Fibroblast of skin of left quadriceps (primary cell): ENCODE measurements around the gene C17orf100.

Experiments
- DNase-seq, 2 experiments: peaks; one replicate each; pipeline ENCODE4 v3.0.0-alpha.2; 2013; ENCODE audit warnings: low read depth in 2 of 2

Gene C17orf100

DNA sequence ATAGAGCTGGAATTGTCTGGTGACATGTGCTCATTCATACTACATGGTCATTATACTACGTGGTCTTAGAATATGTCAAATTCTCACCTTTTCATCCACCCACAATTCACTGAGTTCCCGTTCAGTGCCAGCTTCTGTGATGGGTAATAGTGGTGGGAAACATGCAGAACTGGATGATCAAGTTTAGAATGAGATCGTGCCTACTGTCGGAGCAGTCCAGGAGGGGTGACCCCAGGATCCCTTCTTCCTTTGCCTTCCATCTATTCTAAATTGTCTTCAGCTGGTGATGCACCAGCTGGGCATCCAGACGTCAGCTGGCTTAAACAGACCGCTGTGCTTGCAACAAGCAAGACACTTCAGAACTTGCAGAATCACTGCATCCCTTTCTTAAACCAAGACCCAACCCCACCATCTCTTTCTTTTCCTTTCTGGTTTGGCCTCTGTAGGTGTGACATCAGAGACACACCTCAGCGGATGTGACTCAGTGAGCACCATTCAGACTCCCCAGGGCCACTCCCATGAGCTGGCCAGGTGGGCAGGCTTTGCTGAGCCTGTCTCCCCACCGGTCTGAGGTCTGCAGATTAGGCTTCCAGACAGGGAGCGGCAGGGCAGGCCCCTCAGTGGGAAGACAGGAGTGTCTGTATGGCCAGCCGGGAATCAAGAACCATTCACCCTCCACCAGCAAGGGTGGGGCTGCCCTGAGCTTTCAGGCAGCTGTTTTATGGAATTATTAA lies 18.1 kb downstream of the C17orf100 start:
- no peak for DNase-seq

DNA sequence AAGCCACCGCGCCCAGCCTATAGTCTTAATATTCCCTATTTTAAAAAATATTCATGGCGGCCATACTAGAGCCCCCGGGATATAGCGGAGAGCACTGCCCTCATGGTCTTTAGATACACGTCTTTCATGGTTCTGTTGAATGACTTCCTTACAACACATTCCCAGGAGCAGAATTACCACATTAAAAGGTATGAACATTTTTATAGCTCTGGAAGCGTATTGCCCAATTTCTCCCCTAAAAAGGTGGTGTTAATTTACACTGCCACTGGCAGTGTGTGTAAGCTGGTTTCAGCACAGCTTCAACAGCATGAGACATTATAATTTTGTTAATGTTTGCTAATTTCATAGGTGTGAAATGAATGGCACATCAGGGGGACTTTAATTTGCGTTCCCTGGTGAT lies 19.0 kb downstream of the C17orf100 start:
- DNase-seq, result no peak

- no peak for DNase-seq
These were observed 19.4 kb downstream of the C17orf100 start for GRCh38 chr17:6670999-6671398.

GRCh38 chr17:6671431-6671830 lies 19.9 kb downstream of the C17orf100 start:
- DNase-seq, result no peak

DNA sequence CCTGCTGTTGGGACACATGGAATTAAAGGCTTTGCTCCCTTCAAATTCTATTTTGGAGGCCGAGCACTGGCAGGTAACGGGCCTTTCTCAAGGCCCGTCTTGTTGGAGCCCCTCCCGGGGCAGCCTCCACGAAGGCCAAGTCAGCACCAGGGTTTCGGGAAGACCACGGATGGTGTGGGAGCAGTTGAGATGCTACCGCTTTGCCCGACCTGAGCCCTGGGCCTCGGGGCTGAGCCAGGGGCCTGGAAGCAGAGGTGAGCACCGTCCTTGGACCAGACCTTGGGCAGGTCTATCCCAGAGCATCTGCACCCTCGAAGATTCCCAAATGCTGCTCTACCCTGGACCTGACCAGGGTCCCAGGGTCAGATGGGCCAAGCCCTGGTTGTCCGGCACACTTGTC lies 23.0 kb downstream of the C17orf100 start:
- no peak for DNase-seq

DNA sequence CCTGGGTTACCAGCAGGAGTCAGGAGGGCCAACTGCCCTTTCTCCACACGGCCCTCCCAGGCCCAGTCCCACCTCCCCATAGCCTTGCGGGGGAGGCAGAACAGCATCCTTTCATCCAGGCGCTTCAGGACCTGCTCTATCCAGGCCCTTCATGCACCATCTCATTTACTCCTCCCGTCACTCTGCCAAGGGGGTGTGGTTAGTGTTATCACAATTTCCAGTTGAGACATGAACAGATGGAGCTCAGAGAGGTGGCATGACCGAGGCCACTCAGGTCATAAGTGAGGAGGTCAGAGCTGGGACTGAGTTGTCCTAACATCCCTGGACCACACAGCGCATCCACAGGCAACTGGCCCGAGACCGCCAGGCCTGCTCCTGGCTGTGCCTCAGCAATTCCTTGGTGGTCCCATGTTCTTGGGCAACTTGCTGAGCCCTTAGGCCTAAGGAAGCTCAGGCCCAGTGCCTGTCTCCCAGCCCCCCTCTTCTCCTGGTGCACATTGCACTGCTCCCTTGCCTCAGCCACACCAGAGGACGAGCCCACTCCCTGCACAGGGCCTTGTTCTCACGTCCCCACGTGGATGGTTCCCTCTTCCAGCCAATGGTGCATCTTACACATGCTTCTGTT lies 23.8 kb downstream of the C17orf100 start:
- no peak for DNase-seq

DNA sequence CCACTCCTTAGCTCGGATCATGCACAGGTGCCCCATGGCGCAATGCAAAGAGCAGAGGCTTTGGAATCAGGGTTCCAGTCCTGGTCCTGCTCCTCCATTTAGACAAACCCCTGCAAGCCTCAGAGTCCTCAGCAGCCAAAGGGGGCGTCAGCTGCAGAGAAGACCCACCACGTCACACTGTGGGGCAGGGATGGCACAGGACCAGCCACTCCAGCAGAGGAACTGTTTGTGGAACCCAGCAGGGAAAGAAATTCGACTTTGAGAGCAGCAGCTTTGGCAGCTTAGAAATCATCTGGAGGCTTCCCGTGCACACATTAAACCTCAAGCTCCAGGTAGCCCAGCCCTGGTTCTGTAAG lies 25.2 kb downstream of the C17orf100 start:
- no peak for DNase-seq

DNA sequence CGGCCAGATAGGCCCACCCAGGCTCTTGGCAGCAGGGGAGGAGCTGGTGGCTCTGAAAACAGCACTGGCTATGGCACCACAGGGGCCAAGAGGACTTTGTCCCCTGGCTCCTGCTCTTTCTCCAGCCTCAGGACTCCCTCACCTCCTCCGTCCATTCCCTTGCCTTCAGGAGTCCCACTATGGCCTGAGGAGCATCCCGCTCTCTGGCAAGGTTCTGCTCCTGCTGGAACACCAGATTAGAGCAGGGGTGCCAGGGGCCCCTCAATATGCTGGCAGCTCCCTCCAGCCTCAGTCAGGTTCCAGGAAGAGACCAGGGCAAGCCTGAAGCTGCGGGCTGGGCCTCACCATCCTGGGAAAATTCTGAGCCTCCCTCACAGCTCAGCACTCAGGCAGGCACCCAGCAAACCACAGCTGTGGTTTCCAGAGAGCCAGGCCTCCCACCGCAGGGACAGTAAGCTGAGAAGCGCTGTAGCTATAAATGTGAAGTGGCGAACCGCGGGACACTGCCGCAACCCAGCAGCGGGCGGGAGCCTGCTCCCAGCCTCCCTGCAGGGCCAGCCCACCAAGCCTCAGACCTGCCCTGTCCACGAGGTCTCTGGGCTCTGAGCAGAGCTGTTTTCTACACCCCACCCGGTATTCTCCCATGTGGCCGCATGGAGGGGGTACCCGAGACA lies 25.7 kb downstream of the C17orf100 start:
- peak; percentile 5 to 12 for DNase-seq

- no peak for DNase-seq
These were observed 26.4 kb downstream of the C17orf100 start for GRCh38 chr17:6677946-6678345.

DNA sequence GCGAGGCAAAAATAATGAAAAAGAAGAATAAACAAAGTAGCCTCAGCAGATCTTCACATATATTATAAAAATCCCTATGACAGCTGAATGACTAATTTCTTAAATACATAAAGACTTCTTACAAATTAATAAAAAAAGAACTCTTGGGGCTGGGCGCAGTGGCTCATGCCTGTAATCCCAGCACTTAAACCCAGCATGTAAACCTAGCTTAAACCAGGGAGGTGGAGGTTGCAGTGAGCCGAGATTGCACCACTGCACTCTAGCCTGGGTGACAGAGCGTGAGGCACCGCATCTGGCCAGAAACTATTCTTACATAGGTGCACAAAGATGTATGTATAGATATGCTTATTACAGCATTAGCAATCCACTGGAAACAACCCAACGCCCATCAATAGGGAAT lies 27.7 kb downstream of the C17orf100 start:
- no peak for DNase-seq

DNA sequence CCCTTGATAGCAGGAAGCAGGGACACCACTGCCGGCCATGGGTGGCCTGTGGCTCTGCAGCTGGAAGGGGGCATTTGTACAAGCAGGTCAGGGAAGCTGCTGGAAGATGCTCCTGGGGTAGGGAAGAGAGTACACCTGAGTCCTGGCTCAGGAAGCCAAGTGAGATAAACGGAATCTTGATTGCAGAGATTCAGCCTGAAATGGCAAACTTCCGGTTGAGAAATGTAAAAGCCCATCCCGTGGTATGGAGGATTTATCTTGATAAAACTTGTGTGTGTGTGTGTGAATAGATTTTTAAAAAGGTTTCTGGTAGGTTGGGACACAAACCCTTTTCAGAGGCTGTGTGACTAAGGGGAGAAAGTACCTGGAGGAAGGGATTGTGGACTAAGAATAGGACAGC lies 29.6 kb downstream of the C17orf100 start:
- DNase-seq, result no peak

DNA sequence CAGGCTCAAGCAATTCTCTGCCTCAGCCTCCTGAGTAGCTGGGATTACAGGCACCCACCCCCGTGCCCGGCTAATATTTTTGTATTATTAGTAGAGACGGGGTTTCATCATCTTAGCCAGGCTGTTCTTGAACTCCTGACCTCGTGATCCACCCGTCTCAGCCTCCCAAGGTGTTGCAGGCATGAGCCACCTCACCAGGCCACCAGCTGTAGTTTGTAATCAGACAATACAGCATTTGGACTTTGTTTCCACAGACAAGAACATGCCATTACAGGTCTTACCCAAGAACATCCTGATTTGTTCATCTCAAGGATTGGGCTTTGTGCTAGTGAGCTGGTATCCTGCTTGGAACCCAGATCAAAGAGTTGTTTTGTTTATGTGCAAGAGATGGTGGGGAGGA lies 30.1 kb downstream of the C17orf100 start:
- no peak for DNase-seq

DNA sequence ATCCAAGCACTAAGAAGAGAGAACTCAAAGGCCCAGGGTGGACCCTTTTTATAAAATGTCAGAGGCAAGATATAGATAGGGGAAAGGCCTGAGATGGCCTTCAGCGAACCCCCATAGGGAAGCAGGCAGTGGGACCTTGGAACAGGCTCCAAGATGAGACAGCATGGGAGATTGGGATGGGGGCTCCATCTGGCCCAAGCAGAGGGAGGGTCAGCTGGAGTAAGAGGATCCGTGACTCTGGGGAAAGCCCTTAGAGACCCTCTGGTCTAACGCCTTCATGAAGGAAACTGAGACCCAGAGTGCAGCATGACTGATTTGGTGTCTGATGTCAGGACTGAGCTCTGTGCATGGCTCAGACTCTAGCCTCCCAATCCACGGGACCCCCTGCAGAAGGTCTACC lies 30.8 kb downstream of the C17orf100 start:
- DNase-seq, result no peak

- DNase-seq, result no peak
These were observed 31.6 kb downstream of the C17orf100 start for GRCh38 chr17:6683081-6683684.

DNA sequence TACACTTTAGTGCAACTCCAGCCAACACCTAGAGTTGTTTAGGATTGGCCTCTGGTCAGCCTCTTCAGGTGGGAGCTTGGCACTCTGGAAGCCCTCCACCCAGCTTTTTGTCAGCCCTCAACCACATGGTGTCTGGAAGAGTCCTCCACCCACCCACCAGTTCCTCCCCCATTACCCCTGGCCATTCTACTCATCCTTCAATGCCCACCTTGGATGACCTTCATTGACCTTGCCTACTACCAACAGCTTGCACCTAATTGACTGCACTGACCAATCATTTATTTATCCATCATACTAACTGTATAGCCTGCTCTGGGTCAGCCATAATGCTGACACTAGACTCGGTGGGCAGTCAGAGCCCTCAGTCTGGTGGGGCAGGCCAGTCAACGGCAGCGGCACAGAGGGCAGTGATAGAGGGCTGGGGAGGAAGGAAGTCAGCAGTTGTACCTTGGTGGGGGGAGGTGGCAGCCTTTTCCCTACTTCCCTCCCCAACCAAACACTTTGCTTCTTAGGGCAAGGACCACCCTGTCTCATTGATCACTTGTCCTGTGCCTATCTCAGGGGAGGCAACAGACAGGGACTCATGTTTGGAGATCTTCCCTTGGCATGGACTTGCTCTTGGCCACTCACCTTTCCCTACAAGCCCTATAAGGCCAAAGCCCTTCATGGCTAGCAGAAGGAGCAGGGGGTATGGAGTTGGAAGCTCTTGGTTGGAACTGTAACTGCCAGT lies 32.3 kb downstream of the C17orf100 start:
- DNase-seq, result no peak

DNA sequence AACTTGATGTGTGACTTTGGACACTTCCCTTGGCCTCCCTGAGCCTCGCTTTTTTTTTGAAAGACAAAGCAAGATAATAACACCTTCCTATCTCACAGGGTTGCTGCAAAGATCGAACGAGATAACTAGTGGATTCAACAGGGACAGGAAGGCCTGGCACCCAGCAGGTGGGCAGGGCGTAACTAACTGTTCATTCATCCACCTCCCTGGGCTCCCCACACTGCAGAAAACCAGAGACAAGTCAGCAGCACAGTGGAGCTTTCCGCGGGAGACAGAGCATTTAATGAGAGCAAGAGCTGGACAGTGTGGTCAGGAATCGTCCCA lies 32.9 kb downstream of the C17orf100 start:
- DNase-seq, result no peak

- no peak for DNase-seq
These were observed 33.6 kb downstream of the C17orf100 start for GRCh38 chr17:6684881-6685767.

- no peak for DNase-seq
These were observed 34.5 kb downstream of the C17orf100 start for GRCh38 chr17:6686026-6686425.

- DNase-seq, result no peak
These were observed 37.4 kb downstream of the C17orf100 start for GRCh38 chr17:6688944-6689343.

DNA sequence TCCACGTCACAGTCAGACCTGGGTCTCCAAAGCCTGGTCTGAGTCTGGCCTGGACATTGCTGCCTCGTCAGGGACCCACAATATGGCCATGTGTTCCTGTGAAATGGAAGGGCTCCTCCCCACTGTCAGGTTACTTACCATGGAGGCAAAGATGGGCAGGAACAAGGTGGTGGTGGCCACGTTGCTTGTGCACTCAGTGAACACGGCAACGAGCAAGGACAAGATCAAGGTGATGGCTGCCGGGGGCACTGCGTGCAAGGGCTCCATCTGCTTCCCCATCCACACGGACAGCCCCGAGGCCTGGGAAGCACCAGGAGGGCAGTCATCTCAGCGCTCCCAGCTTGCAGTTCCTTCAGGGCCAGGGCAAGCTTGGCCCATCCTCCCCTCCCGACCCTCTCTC lies 39.1 kb downstream of the C17orf100 start:
- no peak for DNase-seq

GRCh38 chr17:6691546-6691945 lies 40.0 kb downstream of the C17orf100 start:
- no peak for DNase-seq
